GM12878 (cell line): Measurements from ENCODE around the gene ADGRL3. TPM values are rescaled to one million over a fixed set of nuclear protein-coding genes. Genes with fewer than 3 reads are reported as not detected.

Experiments
- ATAC-seq: fragments of 200-7000 bp; cut with Tn5 transposase; 3 replicates; pipeline ENCODE4 v1.9.1; 2020; ENCODE audit warnings: mild to moderate bottlenecking, moderate library complexity
- BruUV-seq: library from RNA; stranded (reverse); fragments of 400-500 nt; replicated peaks from 2 replicates; lab custom pipeline; 2021; lab: Mats Ljungman, UMichigan
- CTCF ChIA-PET: fragments of 300-600 bp; sonication (Branson Sonifier 250); formaldehyde crosslinking; extraction: SDS; loops from one replicate; lab custom pipeline; 2021; ENCODE audit warnings: inconsistent platforms; lab: Yijun Ruan, JAX
- POLR2A ChIA-PET: fragments of 350-600 bp; formaldehyde crosslinking; extraction: SDS; loops from one replicate; lab custom pipeline; 2021; ENCODE audit warnings: inconsistent platforms; lab: Charles Lee
- RAD21 ChIA-PET: fragments of 300-600 bp; sonication (Branson Sonifier 250); formaldehyde crosslinking; loops from one replicate; lab custom pipeline; 2023; ENCODE audit warnings: antibody characterized with exemption; ENCODE audit not compliant: unreplicated experiment; lab: Charles Lee
- SMC1A ChIA-PET: fragments of 300-600 bp; sonication (Branson Sonifier 250); formaldehyde crosslinking; loops from one replicate; lab custom pipeline; 2023; ENCODE audit not compliant: unreplicated experiment, uncharacterized antibody; lab: Charles Lee
- DNase-seq: peaks from one replicate; pipeline ENCODE4 v3.0.0-alpha.2; 2011; ENCODE audit warnings: low read depth, low spot score
- FAIRE-seq: peaks from 3 replicates; lab custom pipeline; 2011; peaks lifted over from hg19 to GRCh38; lab: Jason Lieb, UNC
- H2AFZ ChIP-seq: 2 replicates; pipeline ENCODE4 v1.6.0; 2011; ENCODE audit warnings: low read depth, low read length, control low read depth; ENCODE audit not compliant: control insufficient read depth
- H3K27ac ChIP-seq: 2 replicates; pipeline ENCODE4 v1.5.1; 2011; ENCODE audit warnings: control low read depth; ENCODE audit not compliant: control insufficient read depth, insufficient read depth
- H3K27me3 ChIP-seq, 2 experiments: replicated peaks in 1 of 2; 2 replicates each; pipeline versions ENCODE4 v1.6.0 to v1.6.1; 2011; ENCODE audit warnings: low read length in 1 of 2; ENCODE audit not compliant: control insufficient read depth in 2 of 2, insufficient read depth in 2 of 2
- H3K36me3 ChIP-seq, 2 experiments: 2 replicates each; pipeline ENCODE4 v1.5.1; 2011; ENCODE audit warnings: low read length in 1 of 2; ENCODE audit not compliant: control insufficient read depth in 2 of 2, insufficient read depth in 2 of 2
- H3K4me1 ChIP-seq: 2 replicates; pipeline ENCODE4 v1.6.1; 2011; ENCODE audit warnings: mild to moderate bottlenecking, low read length, moderate library complexity, mixed read lengths; ENCODE audit not compliant: control insufficient read depth, insufficient read depth
- H3K4me2 ChIP-seq: 2 replicates; pipeline ENCODE4 v1.6.0; 2011; ENCODE audit warnings: control low read depth; ENCODE audit not compliant: control insufficient read depth, insufficient read depth
- H3K4me3 ChIP-seq: fragments of 200-600 bp; sonication (generic); 2 replicates; pipeline ENCODE4 v1.5.1; 2016
- H3K79me2 ChIP-seq: 2 replicates; pipeline ENCODE4 v1.6.0; 2011; ENCODE audit warnings: low read length; ENCODE audit not compliant: control insufficient read depth, insufficient read depth
- H3K9ac ChIP-seq: 2 replicates; pipeline ENCODE4 v1.8.0; 2011; ENCODE audit warnings: low read length, control low read depth, mixed read lengths; ENCODE audit not compliant: control insufficient read depth, insufficient read depth
- H3K9me3 ChIP-seq: replicated peaks from 3 replicates; pipeline ENCODE4 v1.5.1; 2011; ENCODE audit warnings: mild to moderate bottlenecking, low read length; ENCODE audit not compliant: control insufficient read depth, insufficient read depth
- H4K20me1 ChIP-seq: 2 replicates; pipeline ENCODE4 v1.6.0; 2011; ENCODE audit not compliant: control insufficient read depth, insufficient read depth
- CREB1 ChIP-seq: IDR thresholded peaks from 2 replicates; pipeline ENCODE4 v1.6.1; 2012; ENCODE audit warnings: low read depth, mild to moderate bottlenecking, inconsistent platforms
- CUX1 ChIP-seq: IDR thresholded peaks from 2 replicates; pipeline ENCODE4 v1.6.1; 2012; ENCODE audit warnings: improper control_type of control experiment, low read depth, low read length; ENCODE audit not compliant: insufficient replicate concordance
- E2F8 ChIP-seq: fragments of 450-650 bp; IDR thresholded peaks from 2 replicates; pipeline ENCODE4 v1.6.1; 2018; ENCODE audit warnings: mild to moderate bottlenecking, low read depth, moderate library complexity; ENCODE audit not compliant: partially characterized antibody
- EZH2 ChIP-seq: IDR thresholded peaks from 2 replicates; pipeline ENCODE4 v1.6.1; 2012; ENCODE audit warnings: low read depth, mild to moderate bottlenecking, control low read depth, inconsistent platforms, low read length, borderline replicate concordance; ENCODE audit not compliant: control insufficient read depth
- HDAC2 ChIP-seq: fragments of 200-600 bp; sonication (generic); IDR thresholded peaks from 2 replicates; pipeline ENCODE4 v1.6.1; 2017
- KAT2A ChIP-seq: conservative IDR thresholded peaks from 2 replicates; pipeline ENCODE4 v1.6.1; 2011; ENCODE audit warnings: low read depth, low read length; ENCODE audit not compliant: control insufficient read depth
- MEF2A ChIP-seq: IDR thresholded peaks from 2 replicates; pipeline ENCODE4 v1.6.1; 2011; ENCODE audit warnings: low read depth, mild to moderate bottlenecking, low read length, moderate library complexity; ENCODE audit not compliant: insufficient read depth
- NFXL1 ChIP-seq: fragments of 450-650 bp; IDR thresholded peaks from 2 replicates; pipeline ENCODE4 v1.6.1; 2017; ENCODE audit warnings: antibody characterized with exemption, mild to moderate bottlenecking, borderline replicate concordance
- SMARCA5 ChIP-seq: fragments of 450-650 bp; IDR thresholded peaks from 2 replicates; pipeline ENCODE4 v1.6.1; 2017; ENCODE audit warnings: mild to moderate bottlenecking
- SREBF1 ChIP-seq: IDR thresholded peaks from 2 replicates; pipeline ENCODE4 v1.6.1; 2012; ENCODE audit warnings: mild to moderate bottlenecking, low read length
- WGBS: methylation state at CpG from one replicate; pipeline ENCODE4 v1.1.6; 2016; ENCODE audit warnings: low lambda C conversion rate; ENCODE audit not compliant: insufficient replicate concordance, insufficient coverage; ENCODE audit errors: missing lambda C conversion rate; 5-methylcytosine and 5-hydroxymethylcytosine counted together
- in situ Hi-C: fragments of 300-500 bp; cut with MboI; formaldehyde crosslinking; loops from 9 replicates; pipeline ENCODE4 v1.14.3; 2018; ENCODE audit warnings: mixed read lengths
- intact Hi-C: fragments of 100-400 bp; cut with micrococcal nuclease; formaldehyde crosslinking; loops from one replicate; pipeline ENCODE4 v1.14.2; 2022; ENCODE audit not compliant: unreplicated experiment
- polyA plus RNA-seq, 11 experiments: library from polyadenylated mRNA; depleted of rRNA in 4 of 11; unstranded in 6 of 11; stranded (reverse) in 5 of 11; fragments of >200 nt; fragmentation: Nextera tagmentation in 4 of 11; fragmentation: Illumina TruSeq in 1 of 11; extraction: Ambion mirVana in 4 of 11; extraction: Trizol in 1 of 11; gene quantifications; 1 replicate in 1 of 11; 2 replicates in 10 of 11; pipeline versions ENCODE4 v1.2.1 to v1.2.3, GENCODE V29; 2011 to 2016; ENCODE audit warnings: inconsistent platforms in 2 of 11, missing spikeins in 2 of 11, low read depth in 1 of 11
- total RNA-seq, 4 experiments: library from RNA; depleted of rRNA in 3 of 4; stranded (reverse); fragments of >200 nt in 3 of 4; fragmentation: Illumina TruSeq in 1 of 4; extraction: Trizol in 1 of 4; gene quantifications; 2 replicates each; pipeline versions ENCODE4 v1.2.1 to v1.2.3, GENCODE V29; 2013 to 2021

The ADGRL3 gene
- total and polyA plus RNA-seq, 10 of the 15 experiments (the other 5 are each of a cell fraction or from before 2014, with no cell fraction given): 1.1 TPM; not detected in 9

- no peak for FAIRE-seq
These were observed 5.6 kb upstream of the ADGRL3 start for GRCh38 chr4:61194571-61194970.

More at GRCh38 chr4:61194571-61194970, 5.6 kb upstream of the ADGRL3 start:
- Histone ChIP-seq H3K4me1 (no peaks in the 10 kb centered on the region), H3K4me3 (no peak overlapping the region), H2AFZ (no peak overlapping the region), H3K9me3 (no peaks in the 10 kb centered on the region), H3K79me2 (no peaks in the 10 kb centered on the region), H3K4me2 (no peak overlapping the region), H3K27ac (no peak overlapping the region), H3K36me3 (no peaks in the 10 kb centered on the region), H3K9ac (no peak overlapping the region), H4K20me1 (no peaks in the 10 kb centered on the region), H3K27me3 (no peaks in the 10 kb centered on the region)
- ATAC-seq (no peak), DNase-seq (no peak)
- intact Hi-C loops: no loop called here
- in situ Hi-C loops: no loop called here
- ChIA-PET SMC1A (interaction anchor here (0.5 kb wide), 1 partner anchor 126 kb away, joined by 3 read pairs; no protein-coding TSS in a partner anchor), CTCF (no interaction called here), RAD21 (interaction anchor here (0.8 kb wide), 1 partner anchor 37 kb away, joined by 3 read pairs; no protein-coding TSS in a partner anchor), POLR2A (no interaction called here)
- TF ChIP-seq SREBF1 (no peak), E2F8 (no peak), HDAC2 (no peak), CREB1 (no peak), KAT2A (no peak), SMARCA5 (no peak), NFXL1 (no peak), CUX1 (no peak), MEF2A (no peak), EZH2 (no peak)
- no TSS peak for BruUV-seq
- WGBS: 29% methylated on average over 1 of the region's 1 CpG
